ENCODE results near the gene GRSF1.

The GRSF1 gene

DNA sequence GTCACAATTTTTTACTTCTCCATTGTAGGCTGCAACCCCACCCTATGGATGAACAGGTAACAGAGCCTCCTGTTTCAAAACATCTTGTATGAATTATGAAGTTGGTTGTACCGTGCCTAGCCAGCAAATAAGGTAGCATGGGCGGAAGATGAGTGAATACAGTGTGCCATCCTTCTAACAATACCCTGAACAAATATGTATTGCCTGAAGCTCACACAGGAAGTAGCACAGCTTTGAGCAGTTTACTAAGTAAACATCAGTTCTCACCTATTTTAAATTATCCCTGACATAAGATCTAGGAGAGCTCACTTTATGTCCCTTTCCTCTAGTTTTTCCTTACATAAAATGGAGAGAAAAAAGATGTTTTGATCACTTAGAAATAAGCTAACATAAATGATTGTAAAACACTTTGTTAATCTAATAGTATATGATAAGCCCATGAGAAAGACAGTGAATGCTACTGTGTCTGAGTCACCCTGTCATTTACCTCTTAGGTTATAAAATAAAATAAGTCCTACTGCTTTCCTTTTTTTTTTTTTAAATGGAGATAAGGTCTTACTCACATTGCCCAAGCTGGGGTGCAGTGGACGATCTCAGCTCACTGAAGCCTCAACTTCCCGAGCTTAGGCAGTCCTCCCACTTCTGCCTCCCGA, 36.6 kb downstream of the GRSF1 start:
- Histone ChIP-seq H3F3A (ENCODE audit: insufficient read depth, low read length) (no peaks in the 10 kb centered on the region), H3K4me1 (ENCODE audit: low read length) (no peaks in the 10 kb centered on the region), H2AFZ (ENCODE audit: low read length) (no peak overlapping the region), H3K9me2 (replicated peaks; ENCODE audit: insufficient read depth, low read length) (no peaks in the 10 kb centered on the region), H3K36me3 (replicated peaks; ENCODE audit: insufficient read depth, low read length) (no peaks in the 10 kb centered on the region), H3K27me3 (replicated peaks; ENCODE audit: insufficient read depth, low read length) (no peaks in the 10 kb centered on the region), H3K4me3 (ENCODE audit: low read length) (no peak overlapping the region), H3K4me2 (ENCODE audit: low read depth, low read length) (no peak overlapping the region), H3K9ac (ENCODE audit: low read length) (no peak overlapping the region), H3K9me3 (replicated peaks; ENCODE audit: insufficient read depth, low read length) (no peaks in the 10 kb centered on the region), H3K79me2 (ENCODE audit: low read length) (no peaks in the 10 kb centered on the region), H3K27ac (ENCODE audit: low read length) (no peak overlapping the region), H4K20me1 (ENCODE audit: insufficient read depth, low read length) (no peaks in the 10 kb centered on the region)
- no peak for TF ChIP-seq EZH2phosphoT487 (IDR thresholded peaks at IDR 0.05; ENCODE audit: low read length)
- no peak for TF ChIP-seq CTCF (IDR thresholded peaks at IDR 0.05; ENCODE audit: low read length)
- no peak for TF ChIP-seq EZH2 (optimal IDR thresholded peaks at IDR 0.05; ENCODE audit: low read depth, low read length)
- no peak for DNase-seq

DNA sequence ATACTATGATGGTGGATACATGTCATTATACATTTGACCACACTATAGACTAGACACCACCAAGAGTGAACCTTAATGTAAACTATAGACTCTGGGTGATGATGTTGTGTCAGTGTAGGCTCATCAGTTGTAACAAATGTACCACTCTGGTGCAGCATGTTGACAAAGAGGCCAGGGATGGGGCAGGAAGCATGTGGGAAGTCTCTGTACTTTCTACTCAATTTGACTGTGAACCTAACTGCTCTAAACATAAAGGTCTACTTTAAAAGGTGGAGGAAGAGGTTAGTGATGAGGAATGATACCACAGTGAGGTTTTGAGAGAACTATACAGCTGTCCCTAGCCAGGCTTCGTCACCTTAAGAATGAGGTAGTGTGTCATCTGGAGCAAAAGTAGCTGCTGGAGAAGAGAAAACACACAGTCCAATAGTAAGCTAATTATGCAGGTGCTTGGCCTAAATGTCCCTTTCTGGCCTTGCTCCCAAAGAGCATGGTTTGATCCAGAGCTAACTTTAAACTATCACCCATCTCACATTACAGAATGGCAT, 38.4 kb downstream of the GRSF1 start:
- H3K9me2 ChIP-seq (replicated peaks; ENCODE audit: insufficient read depth, low read length) = no peaks in the 10 kb centered on the region
- H2AFZ ChIP-seq (ENCODE audit: low read length) = no peak overlapping the region
- H3F3A ChIP-seq (ENCODE audit: insufficient read depth, low read length) = no peaks in the 10 kb centered on the region
- no peak overlapping the region for H3K4me3 ChIP-seq (ENCODE audit: low read length)
- no peaks in the 10 kb centered on the region for H4K20me1 ChIP-seq (ENCODE audit: insufficient read depth, low read length)
- H3K27me3 ChIP-seq (replicated peaks; ENCODE audit: insufficient read depth, low read length) = no peaks in the 10 kb centered on the region
- DNase-seq = no peak
- no peaks in the 10 kb centered on the region for H3K79me2 ChIP-seq (ENCODE audit: low read length)
- no peaks in the 10 kb centered on the region for H3K9me3 ChIP-seq (replicated peaks; ENCODE audit: insufficient read depth, low read length)
- H3K9ac ChIP-seq (ENCODE audit: low read length) = no peak overlapping the region
- H3K27ac ChIP-seq (ENCODE audit: low read length) = no peak overlapping the region
- H3K4me2 ChIP-seq (ENCODE audit: low read depth, low read length) = no peak overlapping the region
- H3K4me1 ChIP-seq (ENCODE audit: low read length) = no peaks in the 10 kb centered on the region
- H3K36me3 ChIP-seq (replicated peaks; ENCODE audit: insufficient read depth, low read length) = no peaks in the 10 kb centered on the region
- no peak for TF ChIP-seq EZH2phosphoT487 (IDR thresholded peaks at IDR 0.05; ENCODE audit: low read length)
- TF ChIP-seq EZH2 (optimal IDR thresholded peaks at IDR 0.05; ENCODE audit: low read depth, low read length) = no peak
- no peak for TF ChIP-seq CTCF (IDR thresholded peaks at IDR 0.05; ENCODE audit: low read length)

GRCh38 chr4:70793626-70794025, 46.1 kb downstream of the GRSF1 start:
- no peak overlapping the region for H3K4me2 ChIP-seq (ENCODE audit: low read depth, low read length)
- H3K27ac ChIP-seq (ENCODE audit: low read length) = no peak overlapping the region

More at GRCh38 chr4:70793626-70794025, 46.1 kb downstream of the GRSF1 start:
- Histone ChIP-seq H3K9me2 (replicated peaks; ENCODE audit: insufficient read depth, low read length) (no peaks in the 10 kb centered on the region), H3K9me3 (replicated peaks; ENCODE audit: insufficient read depth, low read length) (no peaks in the 10 kb centered on the region), H3K4me1 (ENCODE audit: low read length) (peaks cover 8% of the 10 kb centered on the region; the same call in 1 of the 2 replicates), H3F3A (ENCODE audit: insufficient read depth, low read length) (no peaks in the 10 kb centered on the region), H2AFZ (ENCODE audit: low read length) (no peak overlapping the region), H3K79me2 (ENCODE audit: low read length) (no peaks in the 10 kb centered on the region), H3K27me3 (replicated peaks; ENCODE audit: insufficient read depth, low read length) (no peaks in the 10 kb centered on the region), H4K20me1 (ENCODE audit: insufficient read depth, low read length) (no peaks in the 10 kb centered on the region), H3K36me3 (replicated peaks; ENCODE audit: insufficient read depth, low read length) (0 out of 2 replicates have a peak, but pooled peaks cover 2% of the 10 kb centered on the region), H3K4me3 (ENCODE audit: low read length) (no peak overlapping the region), H3K9ac (ENCODE audit: low read length) (no peak overlapping the region)
- no peak for DNase-seq
- TF ChIP-seq EZH2phosphoT487 (IDR thresholded peaks at IDR 0.05; ENCODE audit: low read length) (no peak), CTCF (IDR thresholded peaks at IDR 0.05; ENCODE audit: low read length) (no peak), EZH2 (optimal IDR thresholded peaks at IDR 0.05; ENCODE audit: low read depth, low read length) (no peak)
